Ecto neural progenitor cell (in vitro differentiated cells): ENCODE measurements around the gene ZNF174.

Experiments
- DNase-seq: peaks from one replicate; pipeline ENCODE4 v3.0.0-alpha.2; 2018; ENCODE audit warnings: low spot score

The ZNF174 gene

GRCh38 chr16:3443108-3444031 lies 42.4 kb downstream of the ZNF174 start, which contains the start of the genes NAA60 and ZNF597:
NAA60 (plus strand) TSS chr16:3443680; CDS start chr16:3476228, 32,548 bp downstream.
ZNF597 (minus strand) TSS chr16:3443504; CDS start chr16:3443153, 351 bp downstream.
- DNase-seq = peak; percentile 85

GRCh38 chr16:3444032-3444388 lies 43.0 kb downstream of the ZNF174 start:
- no peak for DNase-seq

- DNase-seq = no peak
These were observed 53.1 kb downstream of the ZNF174 start for GRCh38 chr16:3454093-3454492.

GRCh38 chr16:3454631-3455147 lies 53.7 kb downstream of the ZNF174 start:
- DNase-seq = no peak

GRCh38 chr16:3457434-3458252 lies 56.6 kb downstream of the ZNF174 start:
- DNase-seq = peak; percentile 95

GRCh38 chr16:3458278-3458851 lies 57.4 kb downstream of the ZNF174 start:
- DNase-seq = no peak

- no peak for DNase-seq
These were observed 57.9 kb downstream of the ZNF174 start for GRCh38 chr16:3458852-3459361.
